GM23248 (cell line): ENCODE results near the gene DBX2. TPM values are rescaled to one million over a fixed set of nuclear protein-coding genes. Genes with fewer than 3 reads are reported as not detected.

Source experiments
- DNase-seq: peaks from one replicate; pipeline ENCODE4 v3.0.0-alpha.2; 2015
- H2AFZ ChIP-seq: fragments of 200-600 bp; sonication (generic); 2 replicates; pipeline ENCODE4 v1.6.1; 2016; ENCODE audit warnings: antibody characterized with exemption
- H3F3A ChIP-seq: fragments of 200-600 bp; sonication (generic); 2 replicates; pipeline ENCODE4 v1.6.1; 2016; ENCODE audit warnings: mild to moderate bottlenecking, antibody characterized with exemption, mixed run types; ENCODE audit not compliant: insufficient read depth
- H3K27ac ChIP-seq: fragments of 200-600 bp; sonication (generic); 2 replicates; pipeline ENCODE4 v1.5.1; 2016; ENCODE audit warnings: mild to moderate bottlenecking
- H3K27me3 ChIP-seq: fragments of 200-600 bp; sonication (generic); replicated peaks from 2 replicates; pipeline ENCODE4 v1.6.1; 2016; ENCODE audit warnings: mild to moderate bottlenecking; ENCODE audit not compliant: insufficient read depth
- H3K36me3 ChIP-seq: fragments of 200-600 bp; sonication (generic); 2 replicates; pipeline ENCODE4 v1.6.1; 2016; ENCODE audit warnings: low read depth, mild to moderate bottlenecking
- H3K4me1 ChIP-seq: fragments of 200-600 bp; sonication (generic); 2 replicates; pipeline ENCODE4 v1.6.1; 2016; ENCODE audit warnings: mild to moderate bottlenecking; ENCODE audit not compliant: insufficient read depth
- H3K4me2 ChIP-seq: fragments of 200-600 bp; sonication (generic); one replicate; pipeline ENCODE4 v1.6.1; 2016; ENCODE audit warnings: mild to moderate bottlenecking; ENCODE audit not compliant: unreplicated experiment
- H3K4me3 ChIP-seq: fragments of 200-600 bp; sonication (generic); 2 replicates; pipeline ENCODE4 v1.5.1; 2016; ENCODE audit warnings: mild to moderate bottlenecking
- H3K79me2 ChIP-seq: fragments of 200-600 bp; sonication (generic); 2 replicates; pipeline ENCODE4 v1.6.1; 2016; ENCODE audit warnings: mild to moderate bottlenecking; ENCODE audit not compliant: insufficient read depth
- H3K9ac ChIP-seq: fragments of 200-600 bp; sonication (generic); 2 replicates; pipeline ENCODE4 v1.6.1; 2016; ENCODE audit warnings: mild to moderate bottlenecking
- H3K9me2 ChIP-seq: fragments of 200-600 bp; sonication (generic); 2 replicates; pipeline ENCODE4 v1.6.1; 2016; ENCODE audit warnings: mixed run types, mild to moderate bottlenecking, moderate library complexity; ENCODE audit not compliant: insufficient read depth
- H3K9me3 ChIP-seq: fragments of 200-600 bp; sonication (generic); one replicate; pipeline ENCODE4 v1.6.1; 2017; ENCODE audit warnings: low read depth
- H4K20me1 ChIP-seq: fragments of 200-600 bp; sonication (generic); 2 replicates; pipeline ENCODE4 v1.6.0; 2016; ENCODE audit not compliant: insufficient read depth
- EZH2 ChIP-seq: fragments of 200-600 bp; sonication (generic); IDR thresholded peaks from 2 replicates; pipeline ENCODE4 v1.6.1; 2018; ENCODE audit warnings: antibody characterized with exemption, mild to moderate bottlenecking; ENCODE audit not compliant: insufficient read depth, poor library complexity, severe bottlenecking
- EZH2phosphoT487 ChIP-seq: fragments of 200-600 bp; sonication (generic); IDR thresholded peaks from 2 replicates; pipeline ENCODE4 v1.6.1; 2018; ENCODE audit warnings: antibody characterized with exemption, moderate library complexity, mild to moderate bottlenecking, low read depth; ENCODE audit not compliant: insufficient read depth
- WGBS, 2 experiments: methylation state at CpG; one replicate each; pipeline ENCODE4 v1.1.6; 2015 to 2017; ENCODE audit warnings: low lambda C conversion rate in 2 of 2, low coverage in 1 of 2; ENCODE audit errors: missing lambda C conversion rate in 2 of 2; 5-methylcytosine and 5-hydroxymethylcytosine counted together
- in situ Hi-C: fragments of 300-500 bp; cut with MboI; formaldehyde crosslinking; loops from 2 replicates; pipeline ENCODE4 v1.15.0; 2020
- polyA plus RNA-seq: library from polyadenylated mRNA; unstranded; fragments of >200 nt; fragmentation: Nextera tagmentation; extraction: Ambion mirVana; gene quantifications from 2 replicates; pipeline ENCODE4 v1.2.1, GENCODE V29; 2016
- total RNA-seq: library from RNA; depleted of rRNA; stranded (reverse); fragments of >200 nt; shearing (Covaris generic); gene quantifications from 2 replicates; pipeline ENCODE4 v1.2.3, GENCODE V29; 2014

DBX2 gene
- total and polyA plus RNA-seq, 2 experiments from 2014 or later = not detected

DNA sequence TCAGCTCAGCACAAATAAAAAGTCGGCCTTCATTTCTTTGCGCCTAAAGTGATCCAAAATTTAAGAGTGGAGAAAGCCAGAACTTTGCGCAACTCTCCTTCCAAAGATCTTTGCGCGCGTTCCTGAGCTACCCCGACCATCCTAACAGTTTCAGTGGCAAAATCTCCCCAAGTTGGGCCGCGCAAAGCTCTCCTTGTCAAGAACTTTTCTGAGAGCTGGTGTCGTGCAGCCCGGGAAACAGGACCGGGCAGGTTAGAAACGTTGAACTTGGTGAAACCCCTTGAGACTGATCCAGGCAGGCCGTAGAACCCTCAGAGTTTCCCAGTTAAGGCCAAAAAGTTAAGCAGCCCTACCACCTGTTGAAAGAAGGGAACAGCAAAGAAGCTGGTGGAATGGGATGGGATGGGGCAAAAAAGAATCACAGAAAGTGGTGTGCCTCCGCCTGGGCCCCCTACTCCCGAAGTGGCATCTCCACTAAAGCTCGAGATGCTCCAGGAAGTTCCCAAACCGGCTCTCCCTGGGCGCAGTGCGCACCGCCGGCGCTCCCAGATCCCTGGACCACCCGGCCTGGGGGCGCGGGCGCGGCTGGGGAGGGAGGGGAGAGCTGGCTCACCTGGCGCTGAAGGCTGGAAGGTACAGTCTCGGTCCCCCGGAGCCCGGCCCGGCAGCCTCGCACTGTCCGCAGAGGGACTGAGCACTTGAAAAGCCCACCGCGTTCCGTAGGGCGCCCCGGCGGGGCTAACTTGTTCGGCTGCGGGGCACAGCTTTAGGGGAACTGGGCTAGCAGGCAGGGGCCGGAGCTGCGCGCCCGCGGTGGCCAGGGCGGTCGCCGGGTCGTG, 768 bp downstream of the DBX2 start:
- no peak for TF ChIP-seq EZH2
- no peak for TF ChIP-seq EZH2phosphoT487
- in situ Hi-C loops = no loop called here
- peaks cover 6% of the 10 kb centered on the region; the same call in 1 of the 2 replicates for H3K4me1 ChIP-seq
- peak; percentile 0 for DNase-seq
- no peaks in the 10 kb centered on the region for H3K79me2 ChIP-seq
- H2AFZ ChIP-seq = peak overlapping the region; percentile 72
- no peaks in the 10 kb centered on the region for H3F3A ChIP-seq
- H3K36me3 ChIP-seq = no peaks in the 10 kb centered on the region
- no peak overlapping the region for H3K9ac ChIP-seq
- no peaks in the 10 kb centered on the region for H4K20me1 ChIP-seq
- peaks cover 63% of the 10 kb centered on the region for H3K27me3 ChIP-seq
- H3K9me3 ChIP-seq = no peaks in the 10 kb centered on the region
- H3K4me3 ChIP-seq = peak overlapping the region; percentile 65
- no peaks in the 10 kb centered on the region for H3K9me2 ChIP-seq
- H3K27ac ChIP-seq = no peak overlapping the region
- peak overlapping the region; percentile 73 for H3K4me2 ChIP-seq
- WGBS, 2 experiments = 18 to 28% methylated on average over 51 to 52 of the region's 52 CpGs

DNA sequence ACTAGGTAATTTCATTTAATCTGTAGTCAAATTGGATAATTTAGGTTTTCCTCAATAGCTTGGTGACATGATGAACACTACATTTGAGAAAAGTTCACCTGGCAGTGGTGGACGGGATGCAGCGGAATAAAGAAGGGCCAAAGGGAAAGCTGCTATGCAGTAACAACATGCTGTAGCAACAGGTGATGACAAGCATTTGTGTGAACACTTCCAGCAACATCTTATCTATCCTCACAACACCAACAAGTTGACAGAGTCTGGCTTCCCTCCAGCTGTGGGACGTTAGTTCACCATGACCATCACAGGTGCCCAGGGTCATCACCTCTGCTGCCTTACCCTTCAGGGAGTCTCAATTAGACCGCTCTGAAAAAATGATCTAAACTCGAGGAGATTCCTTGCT, 8.3 kb downstream of the DBX2 start:
- Histone ChIP-seq H3K4me1 (no peaks in the 10 kb centered on the region), H3F3A (no peaks in the 10 kb centered on the region), H3K9ac (no peak overlapping the region), H3K9me2 (no peaks in the 10 kb centered on the region), H2AFZ (no peak overlapping the region), H3K36me3 (no peaks in the 10 kb centered on the region), H3K79me2 (no peaks in the 10 kb centered on the region), H3K4me2 (no peak overlapping the region), H3K4me3 (no peak overlapping the region), H4K20me1 (no peaks in the 10 kb centered on the region), H3K27ac (no peak overlapping the region), H3K27me3 (0 out of 2 replicates have a peak, but pooled peaks cover 15% of the 10 kb centered on the region), H3K9me3 (no peaks in the 10 kb centered on the region)
- DNase-seq = no peak
- TF ChIP-seq EZH2phosphoT487 = no peak
- no peak for TF ChIP-seq EZH2
- in situ Hi-C loops = no loop called here
- 24 to 37% methylated on average over 5 of the region's 5 CpGs for WGBS, 2 experiments

DNA sequence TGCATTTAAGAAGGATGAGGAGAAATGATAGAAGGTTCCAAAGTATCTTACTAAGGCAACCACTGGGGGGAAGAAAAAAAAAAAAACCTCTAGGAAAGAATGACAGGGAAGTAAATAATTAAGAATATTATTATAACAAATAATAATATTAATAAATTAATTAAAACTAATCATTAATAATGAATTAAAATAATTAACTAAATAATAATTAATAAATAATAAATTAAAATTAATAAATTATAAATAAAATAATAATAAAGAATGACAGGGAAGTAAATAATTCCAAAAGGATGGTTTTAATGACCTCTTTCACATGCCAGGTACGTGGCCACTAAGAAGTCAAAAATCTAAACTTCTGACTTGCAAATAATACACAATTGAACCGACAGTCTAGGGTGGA, 9.9 kb downstream of the DBX2 start:
- Histone ChIP-seq H2AFZ (no peak overlapping the region), H3K9ac (no peak overlapping the region), H3K79me2 (no peaks in the 10 kb centered on the region), H3K27ac (no peak overlapping the region), H3K9me2 (no peaks in the 10 kb centered on the region), H3K4me1 (no peaks in the 10 kb centered on the region), H3K4me3 (no peak overlapping the region), H3K36me3 (no peaks in the 10 kb centered on the region), H3K9me3 (no peaks in the 10 kb centered on the region), H4K20me1 (no peaks in the 10 kb centered on the region), H3F3A (no peaks in the 10 kb centered on the region), H3K27me3 (0 out of 2 replicates have a peak, but pooled peaks cover 8% of the 10 kb centered on the region), H3K4me2 (no peak overlapping the region)
- in situ Hi-C loops = no loop called here
- 51 to 60% methylated on average over 2 of the region's 2 CpGs for WGBS, 2 experiments
- DNase-seq = no peak
- TF ChIP-seq EZH2phosphoT487 = no peak
- TF ChIP-seq EZH2 = no peak

DNA sequence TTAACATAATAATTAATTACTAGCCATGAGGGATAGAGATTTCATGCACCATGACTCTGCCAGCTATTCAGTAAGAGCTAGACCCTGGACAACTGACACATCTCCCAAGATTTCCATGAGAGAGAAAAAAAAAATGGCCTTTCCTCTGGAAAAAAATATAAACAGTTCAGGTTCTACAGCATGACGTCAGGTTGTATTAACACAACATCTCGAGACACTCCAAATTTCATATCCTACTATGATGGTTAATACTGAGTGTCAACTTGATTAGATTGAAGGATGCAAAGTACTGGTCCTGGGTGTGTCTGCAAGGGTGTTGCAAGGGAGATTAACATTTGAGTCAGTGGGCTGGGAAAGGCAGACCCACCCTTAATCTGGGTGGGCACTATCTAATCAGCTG, 11.1 kb downstream of the DBX2 start:
- H2AFZ ChIP-seq = no peak overlapping the region
- 23 to 55% methylated on average over 2 of the region's 2 CpGs for WGBS, 2 experiments
- no peaks in the 10 kb centered on the region for H3K36me3 ChIP-seq
- H3K27ac ChIP-seq = no peak overlapping the region
- no peak for DNase-seq
- H3K4me1 ChIP-seq = no peaks in the 10 kb centered on the region
- in situ Hi-C loops = no loop called here
- no peak overlapping the region for H3K4me3 ChIP-seq
- no peaks in the 10 kb centered on the region for H4K20me1 ChIP-seq
- 0 out of 2 replicates have a peak, but pooled peaks cover 3% of the 10 kb centered on the region for H3K27me3 ChIP-seq
- TF ChIP-seq EZH2phosphoT487 (no peak), EZH2 (no peak)
- no peak overlapping the region for H3K9ac ChIP-seq
- no peak overlapping the region for H3K4me2 ChIP-seq
- no peaks in the 10 kb centered on the region for H3K9me3 ChIP-seq
- H3F3A ChIP-seq = no peaks in the 10 kb centered on the region
- no peaks in the 10 kb centered on the region for H3K79me2 ChIP-seq
- no peaks in the 10 kb centered on the region for H3K9me2 ChIP-seq
